Renal cortical epithelial cell (primary cell): ENCODE results near the gene CLASP1. TPM values are rescaled to one million over a fixed set of nuclear protein-coding genes. Genes with fewer than 3 reads are reported as not detected.
"Not testable (repeated sequence)": the region's sequence is repeated elsewhere in the genome, so short reads cannot be mapped to it uniquely, and the experiment has no call there.

Experiments used
- DNase-seq: peaks from one replicate; pipeline ENCODE4 v3.0.0-alpha.2; 2011; ENCODE audit warnings: low read depth
- total RNA-seq: library from RNA; depleted of rRNA; stranded (reverse); fragments of >200 nt; gene quantifications from 2 replicates; pipeline ENCODE4 v1.2.3, GENCODE V29; 2014

CLASP1 gene
- total RNA-seq, 1 donor from 2014 or later: 124 TPM

GRCh38 chr2:121617042-121617599 is 32.1 kb downstream of the CLASP1 start:
- DNase-seq: peak; percentile 24

- DNase-seq: peak; percentile 25
These were observed 35.5 kb downstream of the CLASP1 start for GRCh38 chr2:121613774-121614173.

DNA sequence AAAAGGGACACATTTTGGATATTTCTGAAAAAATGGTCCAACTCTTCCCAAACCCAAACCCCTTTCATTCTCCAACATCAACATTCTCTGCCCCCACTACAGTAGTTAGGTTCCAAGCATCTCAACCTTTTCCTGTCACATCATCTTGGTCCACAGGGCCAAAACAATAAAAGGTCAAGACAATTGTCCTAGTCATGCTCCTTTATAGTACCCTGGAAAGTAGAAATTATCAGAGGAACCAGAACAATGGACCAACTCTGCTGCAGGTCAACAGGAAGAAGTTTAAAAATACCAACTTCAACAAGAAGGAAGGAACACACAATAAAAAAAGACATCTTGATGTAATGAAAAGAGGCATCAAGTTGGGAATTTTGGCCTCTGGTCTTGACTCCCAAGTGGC is 36.1 kb downstream of the CLASP1 start:
- DNase-seq: no peak

DNA sequence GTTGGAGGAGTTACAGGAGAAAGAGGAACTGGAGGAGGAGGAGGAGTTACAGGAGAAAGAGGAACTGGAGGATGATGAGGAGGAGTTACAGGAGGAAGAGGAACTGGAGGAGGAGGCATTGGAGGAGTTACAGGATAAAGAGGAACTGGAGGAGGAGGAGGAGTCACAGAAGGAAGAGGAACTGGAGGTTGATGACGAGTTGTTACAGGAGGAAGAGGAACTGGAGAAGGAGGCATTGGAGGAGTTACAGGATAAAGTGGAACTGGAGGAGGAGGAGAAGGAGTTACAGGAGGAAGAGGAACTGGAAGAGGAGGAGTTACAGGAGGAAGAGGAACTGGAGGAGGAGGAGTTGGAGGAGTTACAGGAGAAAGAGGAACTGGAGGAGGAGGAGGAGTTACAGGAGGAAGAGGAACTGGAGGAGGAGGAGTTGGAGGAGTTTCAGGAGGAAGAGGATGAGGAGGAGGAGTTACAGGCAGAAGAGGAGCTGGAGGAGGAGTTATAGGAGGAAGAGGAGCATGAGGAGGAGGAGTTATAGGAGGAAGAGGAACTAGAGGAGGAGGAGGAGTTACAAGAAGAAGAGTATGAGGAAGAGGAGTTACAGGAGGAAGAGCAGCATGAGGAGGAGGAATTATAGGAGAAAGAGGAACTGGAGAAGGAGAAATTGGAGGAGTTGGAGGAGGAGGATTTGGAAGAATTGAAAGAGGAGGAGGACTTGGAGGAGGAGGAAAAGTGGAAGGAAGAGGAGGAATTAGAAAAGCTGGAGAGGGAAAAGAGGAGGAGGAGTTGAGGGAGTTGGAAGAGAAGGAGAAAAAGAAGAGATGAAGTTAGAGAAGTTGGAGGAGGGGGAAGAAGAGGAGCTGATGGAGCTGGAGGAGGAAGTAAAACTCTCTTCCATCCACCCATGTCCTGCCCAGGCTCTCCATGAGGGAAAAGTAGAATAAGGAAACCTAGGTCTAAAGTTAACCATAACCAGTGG is 37.2 kb downstream of the CLASP1 start:
- DNase-seq: no peak

GRCh38 chr2:121611048-121611649 is 38.1 kb downstream of the CLASP1 start:
- DNase-seq: not testable (repeated sequence)

DNA sequence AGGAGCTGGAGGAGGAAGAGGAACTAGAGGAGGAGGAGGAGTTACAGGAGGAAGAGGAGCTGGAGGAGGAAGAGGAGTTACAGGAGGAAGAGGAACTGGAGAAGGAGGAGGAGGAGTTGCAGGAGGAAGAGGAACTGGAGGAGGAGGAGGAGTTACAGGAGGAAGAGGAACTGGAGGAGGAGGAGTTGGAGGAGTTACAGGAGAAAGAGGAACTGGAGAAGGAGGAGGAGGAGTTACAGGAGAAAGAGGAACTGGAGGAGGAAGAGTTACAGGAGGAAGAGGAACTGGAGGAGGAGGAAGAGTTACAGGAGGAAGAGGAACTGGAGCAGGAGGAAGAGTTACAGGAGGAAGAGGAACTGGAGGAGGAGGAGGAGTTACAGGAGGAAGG is 38.8 kb downstream of the CLASP1 start:
- DNase-seq: not testable (repeated sequence)

DNA sequence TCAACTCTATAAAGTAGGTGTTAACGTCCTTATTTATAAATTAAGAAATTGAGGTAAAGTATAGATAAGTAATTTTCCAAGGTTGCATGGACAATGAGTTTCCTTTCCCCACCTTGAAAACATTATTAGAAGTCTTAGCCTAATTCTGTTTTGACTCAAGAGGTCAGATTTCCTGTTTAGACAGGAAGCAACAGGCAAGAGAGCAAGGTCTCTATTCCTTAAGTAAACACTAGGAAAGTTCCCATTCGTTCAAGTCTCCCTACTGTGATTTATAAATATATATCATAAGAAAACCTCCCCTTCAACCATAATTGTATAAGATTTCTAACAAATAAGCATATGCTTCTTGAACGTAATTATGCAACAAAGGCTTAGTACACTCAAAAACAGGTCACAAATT is 40.3 kb downstream of the CLASP1 start:
- no peak for DNase-seq

- DNase-seq: no peak
These were observed 40.9 kb downstream of the CLASP1 start for GRCh38 chr2:121608367-121608766.

DNA sequence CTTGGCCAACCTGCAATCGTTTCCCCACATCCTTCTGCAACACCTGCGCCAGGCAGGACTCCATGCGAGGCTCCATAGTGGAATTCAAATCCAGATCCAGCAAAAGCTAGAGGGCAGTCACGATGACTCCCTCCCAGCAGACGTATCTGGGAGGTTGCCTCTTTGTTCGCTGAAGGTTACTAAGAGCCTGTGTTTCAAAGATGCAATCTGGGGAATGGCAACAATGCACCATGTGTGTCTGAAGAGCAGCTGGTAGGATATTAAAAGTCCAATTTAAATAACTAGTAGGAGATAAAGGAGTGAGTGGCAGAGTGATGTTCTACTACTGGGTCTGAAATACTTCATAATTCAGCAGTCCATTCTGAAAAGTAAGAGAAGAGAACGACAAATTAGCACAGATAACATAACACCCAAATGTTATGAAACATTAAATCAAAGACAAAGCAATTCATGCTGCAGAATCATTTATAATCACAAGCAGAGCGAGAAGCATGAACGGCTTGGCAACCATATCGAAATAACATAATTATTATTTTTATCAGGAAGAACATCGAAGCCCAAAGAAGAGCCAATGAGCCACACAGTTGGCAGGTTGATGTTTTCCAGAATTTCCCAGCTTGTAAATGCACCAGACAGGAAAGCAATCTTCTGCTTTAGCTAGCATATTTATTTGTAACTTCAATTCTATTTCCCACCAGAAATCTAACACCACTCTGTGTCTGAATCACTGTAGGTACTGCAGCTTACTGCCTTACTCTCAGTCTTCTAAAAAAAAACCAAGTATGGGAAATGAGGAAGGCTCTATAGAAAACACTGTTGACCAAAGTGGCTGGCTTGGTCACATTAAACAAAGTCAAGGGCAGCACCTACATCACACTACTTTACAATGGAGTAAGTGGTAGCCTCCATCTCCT is 43.2 kb downstream of the CLASP1 start:
- no peak for DNase-seq

DNA sequence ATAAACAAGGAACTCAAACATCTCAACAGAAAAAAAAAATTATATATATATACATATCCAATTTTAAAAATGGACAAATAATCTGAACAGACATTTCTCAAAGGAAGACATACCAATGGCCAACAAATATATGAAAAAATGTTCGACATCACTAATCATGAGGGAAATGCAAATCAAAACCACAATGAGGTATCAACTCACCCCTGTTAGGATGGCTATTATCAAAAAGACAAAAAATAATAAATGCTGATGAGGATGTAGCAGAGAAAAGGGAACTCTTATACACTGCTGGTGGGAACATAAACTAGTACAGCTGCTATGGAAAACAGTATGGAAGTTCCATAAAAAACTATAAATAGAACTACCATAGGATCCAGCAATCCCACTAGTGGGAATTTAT is 46.1 kb downstream of the CLASP1 start:
- no peak for DNase-seq

- no peak for DNase-seq
These were observed 49.2 kb downstream of the CLASP1 start for GRCh38 chr2:121599963-121600651.

DNA sequence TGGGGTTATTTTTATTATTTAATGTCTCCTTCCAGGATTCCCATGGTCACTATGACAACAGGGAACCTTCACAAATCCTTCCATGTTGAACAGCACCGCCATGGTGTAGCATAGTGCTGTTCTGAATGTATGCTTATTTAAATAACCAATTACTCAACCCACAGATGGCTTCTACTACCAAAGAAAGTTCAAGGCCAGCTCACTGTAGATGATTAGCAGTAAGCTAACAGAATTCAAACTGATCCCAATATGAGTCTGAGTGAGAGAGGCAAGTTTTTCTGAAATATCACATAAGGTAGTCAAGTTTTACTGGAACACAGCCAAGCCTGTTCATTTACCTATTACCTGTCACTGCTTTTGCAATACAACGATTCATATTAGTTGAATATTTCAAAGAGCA is 51.2 kb downstream of the CLASP1 start:
- DNase-seq: no peak

DNA sequence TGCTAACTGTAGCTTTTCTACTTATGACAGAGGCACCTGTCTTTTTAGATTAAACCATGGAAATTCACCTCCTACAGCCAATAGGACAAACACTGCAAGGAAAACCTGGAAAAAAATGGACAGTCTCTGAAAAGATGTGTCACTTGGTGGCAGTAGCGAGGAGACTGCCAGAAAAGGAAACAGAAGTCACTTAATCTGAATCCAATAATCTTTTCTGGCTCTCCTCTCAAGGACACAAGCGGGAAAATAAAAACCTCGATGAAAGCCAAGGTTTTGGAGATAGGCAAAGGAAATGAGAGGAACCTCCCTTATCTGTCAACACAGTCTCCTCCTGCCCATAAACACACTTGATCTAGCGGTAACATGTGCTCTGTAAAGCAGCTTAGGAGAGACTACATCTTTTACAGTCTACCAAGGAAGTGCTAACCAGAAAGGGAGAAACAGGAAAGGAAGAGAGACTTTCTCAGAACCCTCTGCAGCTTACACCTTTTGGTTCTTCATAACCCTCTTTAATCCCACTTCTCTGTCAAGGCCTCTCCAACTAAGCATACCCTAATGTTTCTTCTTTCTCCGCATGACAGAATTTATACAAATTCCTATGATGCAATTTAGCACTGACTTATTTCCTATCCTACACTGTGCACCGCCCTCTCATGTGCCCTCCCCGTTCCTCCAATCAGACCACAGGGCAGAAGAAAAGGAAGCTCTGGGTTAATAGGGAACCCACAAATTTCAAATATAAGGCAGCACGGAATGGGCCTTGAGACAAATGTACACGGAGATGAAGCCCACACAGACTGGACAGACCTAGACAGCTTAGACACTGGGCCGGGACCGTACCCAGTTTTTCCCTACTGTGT is 52.8 kb downstream of the CLASP1 start:
- peak; percentile 80 for DNase-seq

DNA sequence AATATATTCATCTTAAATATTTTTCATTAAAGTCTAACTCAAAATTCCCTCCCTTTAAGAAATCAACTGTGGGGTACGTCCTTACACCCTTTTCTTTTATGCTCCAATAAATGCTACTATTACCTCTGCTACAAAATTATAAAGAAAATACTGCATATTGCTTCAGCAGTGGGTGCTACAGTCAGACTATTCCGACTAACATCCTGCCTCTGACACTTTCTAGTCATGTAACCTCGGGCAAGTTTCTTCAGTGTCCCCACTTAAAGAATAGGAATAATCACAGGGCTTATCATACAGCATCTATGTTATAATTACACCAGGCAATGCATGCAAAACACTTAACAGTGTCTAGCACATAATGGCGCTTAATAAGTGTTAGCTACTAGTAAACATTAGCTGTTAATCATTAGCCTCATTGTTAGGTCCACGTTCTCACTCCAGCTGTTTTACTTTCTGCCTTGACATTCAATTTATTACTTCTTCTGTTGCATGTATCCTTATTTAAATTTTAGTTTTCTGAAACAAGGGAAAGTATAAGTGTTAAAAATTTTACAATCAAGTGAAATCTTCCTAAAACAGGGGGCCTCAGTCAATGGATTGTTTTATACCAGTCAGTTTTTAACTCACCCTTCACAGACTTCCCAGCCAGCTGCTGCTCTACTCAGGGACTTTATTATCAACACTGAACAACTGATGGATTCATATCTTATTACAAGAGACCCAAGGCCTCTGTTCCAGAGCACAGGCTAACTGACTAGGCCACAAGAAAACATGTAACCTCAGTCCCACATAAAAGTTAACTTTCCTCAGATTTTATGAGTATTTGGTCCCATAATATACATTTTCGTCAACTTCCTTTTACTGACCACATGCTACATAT is 54.0 kb downstream of the CLASP1 start:
- peak; percentile 84 for DNase-seq

- DNase-seq: no peak
These were observed 58.1 kb downstream of the CLASP1 start for GRCh38 chr2:121591199-121591598.

DNA sequence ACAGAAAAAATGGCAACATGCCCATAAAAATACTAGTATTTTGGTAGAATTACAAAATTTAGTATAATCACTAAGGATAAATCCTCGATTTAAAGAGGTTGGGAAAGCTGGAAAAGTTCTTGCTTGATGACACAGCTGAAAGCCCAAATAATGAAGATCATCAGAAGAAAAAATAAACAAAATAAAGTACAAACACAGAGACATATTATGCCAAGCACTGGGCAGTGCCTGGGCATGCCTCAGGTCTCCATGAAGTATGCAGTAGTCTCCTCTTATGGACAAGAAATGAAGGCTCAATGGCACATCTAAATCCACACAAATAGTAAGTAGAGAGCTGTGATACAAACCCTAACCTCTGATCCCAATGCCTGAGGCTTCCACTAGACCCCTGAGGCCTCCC is 60.9 kb downstream of the CLASP1 start:
- DNase-seq: no peak

DNA sequence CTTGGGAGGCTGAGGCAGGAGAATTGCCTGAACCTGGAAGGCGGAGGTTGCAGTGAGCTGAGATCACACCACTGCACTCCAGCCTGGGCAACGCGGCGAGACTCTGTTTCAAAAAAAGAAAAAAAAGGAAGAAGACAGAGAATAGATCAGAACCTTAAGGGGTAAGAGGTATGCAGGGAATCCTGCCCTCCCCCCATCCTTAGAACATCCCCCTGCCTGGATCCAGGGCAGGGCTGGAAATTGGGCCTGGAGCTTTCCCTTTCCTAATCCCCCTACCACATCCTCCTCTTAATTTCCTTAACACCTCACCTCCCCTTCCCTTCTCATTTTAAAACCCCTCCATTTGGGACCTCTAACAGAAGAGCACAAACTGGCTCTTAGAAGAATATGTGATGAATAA is 62.1 kb downstream of the CLASP1 start:
- DNase-seq: no peak

- DNase-seq: no peak
These were observed 64.5 kb downstream of the CLASP1 start for GRCh38 chr2:121584741-121585140.

- DNase-seq: no peak
These were observed 65.7 kb downstream of the CLASP1 start for GRCh38 chr2:121583555-121583954.
